Tibial nerve (tissue), 4 donors: ENCODE results near the gene PRICKLE1.

Source experiments
- CTCF ChIP-seq, 5 experiments: fragments of 200-600 bp in 3 of 5; fragments of 450-650 bp in 2 of 5; sonication (generic) in 3 of 5; IDR thresholded peaks; one replicate each; pipeline ENCODE4 v1.5.1; 2016 to 2019; ENCODE audit warnings: antibody characterized with exemption in 5 of 5, mild to moderate bottlenecking in 3 of 5, moderate library complexity in 2 of 5
- EP300 ChIP-seq, 2 donors: sonication (generic); formaldehyde crosslinking; IDR thresholded peaks; one replicate each; pipeline ENCODE4 v1.6.1; 2017; ENCODE audit warnings: antibody characterized with exemption in 2 of 2, mild to moderate bottlenecking in 1 of 2
- POLR2A ChIP-seq, 2 donors: fragments of 450-650 bp; IDR thresholded peaks; one replicate each; pipeline ENCODE4 v1.6.1; 2017; ENCODE audit warnings: antibody characterized with exemption in 2 of 2, mild to moderate bottlenecking in 2 of 2, moderate library complexity in 2 of 2

- no peak for TF ChIP-seq CTCF (IDR thresholded peaks at IDR 0.05)
- TF ChIP-seq POLR2A (IDR thresholded peaks at IDR 0.05): no peak
- TF ChIP-seq EP300 (IDR thresholded peaks at IDR 0.05): no peak
Measured at GRCh38 chr12:42552822-42553221, 36.7 kb downstream of the PRICKLE1 start.
